OCI-LY1 (cell line): ENCODE results near the gene ARMC6.

Source experiments
- CTCF ChIP-seq: fragments of 200-600 bp; sonication (generic), shearing (Covaris generic); IDR thresholded peaks from 2 replicates; pipeline ENCODE4 v1.5.1; 2017; ENCODE audit warnings: mild to moderate bottlenecking, antibody characterized with exemption, low read length, moderate library complexity, mixed read lengths
- EZH2 ChIP-seq: fragments of 200-600 bp; sonication (generic), shearing (Covaris generic); IDR thresholded peaks from 2 replicates; pipeline ENCODE4 v1.8.0; 2017; ENCODE audit warnings: borderline replicate concordance, mixed run types, mild to moderate bottlenecking, antibody characterized with exemption, low read length, moderate library complexity, mixed read lengths

- TF ChIP-seq CTCF (no peak), EZH2 (no peak)
Observed at GRCh38 chr19:19033176-19033425, 302 bp upstream of the ARMC6 start.
